Neural progenitor cell (in vitro differentiated cells): ENCODE data around the gene PLCL1.

Source experiments
- EZH2 ChIP-seq: fragments of 200-600 bp; sonication (generic); IDR thresholded peaks from 2 replicates; pipeline ENCODE4 v1.6.1; 2017; ENCODE audit warnings: antibody characterized with exemption, mild to moderate bottlenecking, moderate library complexity
- TF ChIP-seq, protein P1 (sequence below): fragments of 200-600 bp; sonication (generic); IDR thresholded peaks from 2 replicates; pipeline ENCODE4 v1.5.1; 2017; ENCODE audit warnings: antibody characterized with exemption, mild to moderate bottlenecking

DNA sequence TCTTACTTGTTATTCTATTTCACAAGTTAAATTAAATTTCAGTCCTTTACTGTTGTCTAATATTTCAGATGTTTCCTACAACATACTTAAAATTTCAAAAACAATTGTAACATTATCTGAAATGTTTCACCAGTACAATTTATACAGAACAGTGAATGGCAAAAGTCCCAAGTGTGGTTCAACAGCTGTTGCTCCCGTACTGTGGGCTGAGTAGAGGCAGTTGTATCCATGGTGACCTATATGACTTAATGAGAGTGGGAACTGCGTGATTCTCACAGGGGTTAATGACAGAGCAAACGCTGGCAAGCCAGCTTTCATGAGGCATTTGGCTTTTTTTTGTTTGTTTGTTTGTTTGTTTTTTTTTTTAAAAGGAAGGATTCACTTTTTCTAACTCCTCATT lies 5.3 kb upstream of the PLCL1 start:
- TF ChIP-seq, protein P1, sequence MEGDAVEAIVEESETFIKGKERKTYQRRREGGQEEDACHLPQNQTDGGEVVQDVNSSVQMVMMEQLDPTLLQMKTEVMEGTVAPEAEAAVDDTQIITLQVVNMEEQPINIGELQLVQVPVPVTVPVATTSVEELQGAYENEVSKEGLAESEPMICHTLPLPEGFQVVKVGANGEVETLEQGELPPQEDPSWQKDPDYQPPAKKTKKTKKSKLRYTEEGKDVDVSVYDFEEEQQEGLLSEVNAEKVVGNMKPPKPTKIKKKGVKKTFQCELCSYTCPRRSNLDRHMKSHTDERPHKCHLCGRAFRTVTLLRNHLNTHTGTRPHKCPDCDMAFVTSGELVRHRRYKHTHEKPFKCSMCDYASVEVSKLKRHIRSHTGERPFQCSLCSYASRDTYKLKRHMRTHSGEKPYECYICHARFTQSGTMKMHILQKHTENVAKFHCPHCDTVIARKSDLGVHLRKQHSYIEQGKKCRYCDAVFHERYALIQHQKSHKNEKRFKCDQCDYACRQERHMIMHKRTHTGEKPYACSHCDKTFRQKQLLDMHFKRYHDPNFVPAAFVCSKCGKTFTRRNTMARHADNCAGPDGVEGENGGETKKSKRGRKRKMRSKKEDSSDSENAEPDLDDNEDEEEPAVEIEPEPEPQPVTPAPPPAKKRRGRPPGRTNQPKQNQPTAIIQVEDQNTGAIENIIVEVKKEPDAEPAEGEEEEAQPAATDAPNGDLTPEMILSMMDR, result no peak
- no peak for TF ChIP-seq EZH2
